Caco-2 (cell line): Measurements from ENCODE around the gene TERB1. TPM values are rescaled to one million over a fixed set of nuclear protein-coding genes. Genes with fewer than 3 reads are reported as not detected.

ENCODE experiments used
- BruUV-seq: library from RNA; stranded (reverse); fragments of 400-500 nt; replicated peaks from 2 replicates; lab custom pipeline; 2021; lab: Mats Ljungman, UMichigan
- CTCF ChIA-PET: fragments of 300-600 bp; sonication (Branson Sonifier 250); formaldehyde crosslinking; loops from one replicate; lab custom pipeline; 2022; ENCODE audit warnings: antibody characterized with exemption; lab: Charles Lee
- POLR2A ChIA-PET: fragments of 300-600 bp; sonication (Branson Sonifier 250); formaldehyde crosslinking; loops from one replicate; lab custom pipeline; 2022; ENCODE audit warnings: antibody characterized with exemption; lab: Charles Lee
- DNase-seq, 2 experiments: peaks; one replicate each; pipeline versions ENCODE4 v3.0.0 to v3.0.0-alpha.2; 2020 to 2022
- H3K27me3 ChIP-seq: replicated peaks from 2 replicates; pipeline ENCODE4 v1.6.0; 2011; ENCODE audit warnings: low read length; ENCODE audit not compliant: control insufficient read depth, insufficient read depth
- H3K36me3 ChIP-seq: 2 replicates; pipeline ENCODE4 v1.5.1; 2011; ENCODE audit warnings: low read length; ENCODE audit not compliant: control insufficient read depth, insufficient read depth
- H3K4me1 ChIP-seq: fragments of 250-450 bp; sonication (Bioruptor Pico); 2 replicates; pipeline ENCODE4 v1.5.1; 2020; ENCODE audit warnings: mild to moderate bottlenecking
- H3K4me3 ChIP-seq: 2 replicates; pipeline ENCODE4 v1.5.1; 2011; ENCODE audit warnings: low read depth, mild to moderate bottlenecking, control low read depth, low read length
- H3K9me3 ChIP-seq: fragments of 250-450 bp; sonication (Bioruptor Pico); 2 replicates; pipeline ENCODE4 v1.5.1; 2020; ENCODE audit warnings: mild to moderate bottlenecking, moderate library complexity
- H3K27ac Mint-ChIP-seq: one replicate; pipeline ENCODE4 v1.8.0; 2022; ENCODE audit warnings: mixed read lengths; ENCODE audit not compliant: unreplicated experiment
- H3K27me3 Mint-ChIP-seq: one replicate; pipeline ENCODE4 v1.8.0; 2022; ENCODE audit warnings: mixed read lengths; ENCODE audit not compliant: insufficient read depth, unreplicated experiment
- H3K36me3 Mint-ChIP-seq: one replicate; pipeline ENCODE4 v1.8.0; 2022; ENCODE audit warnings: mild to moderate bottlenecking, mixed read lengths; ENCODE audit not compliant: insufficient read depth, unreplicated experiment
- H3K4me1 Mint-ChIP-seq: one replicate; pipeline ENCODE4 v1.8.0; 2022; ENCODE audit warnings: low read depth, mixed read lengths; ENCODE audit not compliant: unreplicated experiment
- H3K4me3 Mint-ChIP-seq: one replicate; pipeline ENCODE4 v1.8.0; 2022; ENCODE audit warnings: mild to moderate bottlenecking, moderate library complexity, mixed read lengths; ENCODE audit not compliant: unreplicated experiment
- H3K9me3 Mint-ChIP-seq: one replicate; pipeline ENCODE4 v1.8.0; 2022; ENCODE audit warnings: mixed read lengths; ENCODE audit not compliant: unreplicated experiment
- CTCF ChIP-seq, 2 experiments: fragments of 200-600 bp in 1 of 2; IDR thresholded peaks; 1 replicate in 1 of 2; 2 replicates in 1 of 2; pipeline versions ENCODE4 v1.5.1 to v1.8.0; 2011 to 2022; ENCODE audit warnings: antibody characterized with exemption in 1 of 2, control low read depth in 1 of 2, inconsistent platforms in 1 of 2, low read depth in 1 of 2, low read length in 1 of 2, mild to moderate bottlenecking in 1 of 2, moderate library complexity in 1 of 2; ENCODE audit not compliant: insufficient read depth in 1 of 2, severe bottlenecking in 1 of 2, unreplicated experiment in 1 of 2
- intact Hi-C: fragments of 100-400 bp; cut with micrococcal nuclease; formaldehyde crosslinking; loops from one replicate; pipeline ENCODE4 v1.10.0; 2022; ENCODE audit not compliant: unreplicated experiment
- total RNA-seq: library from RNA; stranded (reverse); gene quantifications from 2 replicates; pipeline ENCODE4 v1.2.3, GENCODE V29; 2022

TERB1 gene
- total RNA-seq, 1 experiment from 2014 or later = not detected

GRCh38 chr16:66841366-66841765 lies 40.0 kb upstream of the TERB1 start:
- Mint-ChIP-seq H3K27me3 (peaks cover 13% of the 10 kb centered on the region), H3K4me1 (peaks cover 12% of the 10 kb centered on the region), H3K36me3 (no peaks in the 10 kb centered on the region), H3K4me3 (no peak overlapping the region), H3K9me3 (peaks cover 10% of the 10 kb centered on the region), H3K27ac (no peak overlapping the region)
- H3K36me3 ChIP-seq = no peaks in the 10 kb centered on the region
- H3K4me1 ChIP-seq = peaks cover 6% of the 10 kb centered on the region; the same call in 1 of the 2 replicates
- H3K27me3 ChIP-seq = no peaks in the 10 kb centered on the region; the same call in 1 of the 2 replicates
- no peak for DNase-seq
- no peak overlapping the region for H3K4me3 ChIP-seq
- intact Hi-C loops = no loop called here
- BruUV-seq = no TSS peak
- TF ChIP-seq CTCF (IDR thresholded peaks at IDR 0.05; ENCODE audit: insufficient read depth in 1 of 2, low read depth in 1 of 2, low read length in 1 of 2, severe bottlenecking in 1 of 2, unreplicated experiment in 1 of 2) = no peak
- no peaks in the 10 kb centered on the region for H3K9me3 ChIP-seq
- CTCF ChIA-PET = interaction anchor here (3.4 kb wide), 1 partner anchor 11 kb away, joined by 26 read pairs; the partner anchor contains the start of gene NAE1
- POLR2A ChIA-PET = no interaction called here

- Mint-ChIP-seq H3K36me3 (no peaks in the 10 kb centered on the region), H3K27ac (no peak overlapping the region), H3K27me3 (peaks cover 13% of the 10 kb centered on the region), H3K4me3 (no peak overlapping the region), H3K9me3 (peaks cover 10% of the 10 kb centered on the region), H3K4me1 (peaks cover 9% of the 10 kb centered on the region)
- no peak for DNase-seq
- Histone ChIP-seq H3K36me3 (no peaks in the 10 kb centered on the region), H3K4me1 (peaks cover 6% of the 10 kb centered on the region; the same call in 1 of the 2 replicates), H3K9me3 (no peaks in the 10 kb centered on the region), H3K4me3 (no peak overlapping the region), H3K27me3 (no peaks in the 10 kb centered on the region; the same call in 1 of the 2 replicates)
- intact Hi-C loops = no loop called here
- CTCF ChIA-PET = interaction anchor here (3.4 kb wide), 1 partner anchor 10 kb away, joined by 26 read pairs; the partner anchor contains the start of gene NAE1
- TF ChIP-seq CTCF (IDR thresholded peaks at IDR 0.05; ENCODE audit: insufficient read depth in 1 of 2, low read depth in 1 of 2, low read length in 1 of 2, severe bottlenecking in 1 of 2, unreplicated experiment in 1 of 2) = no peak
- POLR2A ChIA-PET = no interaction called here
- no TSS peak for BruUV-seq
These were observed 39.5 kb upstream of the TERB1 start for GRCh38 chr16:66840883-66841282.

GRCh38 chr16:66834746-66835145 lies 33.4 kb upstream of the TERB1 start:
- H3K27me3 ChIP-seq = no peaks in the 10 kb centered on the region
- no peak for TF ChIP-seq CTCF (IDR thresholded peaks at IDR 0.05; ENCODE audit: insufficient read depth in 1 of 2, low read depth in 1 of 2, low read length in 1 of 2, severe bottlenecking in 1 of 2, unreplicated experiment in 1 of 2)
- POLR2A ChIA-PET = no interaction called here
- no peak overlapping the region for H3K4me3 ChIP-seq
- Mint-ChIP-seq H3K4me3 (no peak overlapping the region), H3K36me3 (no peaks in the 10 kb centered on the region), H3K4me1 (no peaks in the 10 kb centered on the region), H3K9me3 (peaks cover 10% of the 10 kb centered on the region), H3K27me3 (peaks cover 3% of the 10 kb centered on the region), H3K27ac (no peak overlapping the region)
- H3K4me1 ChIP-seq = no peaks in the 10 kb centered on the region; the same call in 1 of the 2 replicates
- intact Hi-C loops = no loop called here
- CTCF ChIA-PET = interaction anchor here (0.8 to 2.6 kb wide), 4 partner anchors 22 to 39 kb away, joined by 3 to 12 read pairs (median 6); no protein-coding TSS in a partner anchor
- no peaks in the 10 kb centered on the region for H3K36me3 ChIP-seq
- BruUV-seq = no TSS peak
- no peak for DNase-seq
- no peaks in the 10 kb centered on the region for H3K9me3 ChIP-seq
